GM04504 (cell line): Measurements from ENCODE around the gene SF3A2.

Experiments
- DNase-seq: peaks from one replicate; pipeline ENCODE4 v3.0.0-alpha.2; 2012; ENCODE audit warnings: low read depth

Gene SF3A2

GRCh38 chr19:2226840-2227360 is 9.7 kb upstream of the SF3A2 start:
- DNase-seq = no peak

GRCh38 chr19:2227415-2228156 is 9.0 kb upstream of the SF3A2 start:
- no peak for DNase-seq

- DNase-seq = no peak
These were observed 8.2 kb upstream of the SF3A2 start for GRCh38 chr19:2228157-2229030.

GRCh38 chr19:2229103-2230032 is 7.3 kb upstream of the SF3A2 start:
- no peak for DNase-seq

GRCh38 chr19:2230033-2230531 is 6.5 kb upstream of the SF3A2 start:
- DNase-seq = no peak

GRCh38 chr19:2230807-2231533 is 5.7 kb upstream of the SF3A2 start:
- DNase-seq = no peak

GRCh38 chr19:2231621-2232221 is 4.9 kb upstream of the SF3A2 start:
- DNase-seq = no peak

- no peak for DNase-seq
These were observed 4.1 kb upstream of the SF3A2 start for GRCh38 chr19:2232286-2233151.

GRCh38 chr19:2233601-2234280 is 2.9 kb upstream of the SF3A2 start:
- no peak for DNase-seq

- DNase-seq = no peak
These were observed 1.6 kb upstream of the SF3A2 start for GRCh38 chr19:2234996-2235380.

GRCh38 chr19:2235381-2236063 is 1.1 kb upstream of the SF3A2 start:
- DNase-seq = no peak

GRCh38 chr19:2236064-2236313 is 635 bp upstream of the SF3A2 start:
- no peak for DNase-seq

GRCh38 chr19:2237051-2237868 is 636 bp downstream of the SF3A2 start:
- DNase-seq = no peak

GRCh38 chr19:2237869-2238153 is 1.2 kb downstream of the SF3A2 start:
- DNase-seq = no peak

- no peak for DNase-seq
These were observed 2.5 kb downstream of the SF3A2 start for GRCh38 chr19:2239173-2239572.

GRCh38 chr19:2239771-2240770 is 3.4 kb downstream of the SF3A2 start:
- DNase-seq = no peak
